GM23338 (cell line): ENCODE results near the gene GRIK2. TPM values are rescaled to one million over a fixed set of nuclear protein-coding genes. Genes with fewer than 3 reads are reported as not detected.

Experiments
- ATAC-seq: fragments of 200-7000 bp; cut with Tn5 transposase; 3 replicates; pipeline ENCODE4 v1.9.1; 2020
- DNase-seq: peaks from one replicate; pipeline ENCODE4 v3.0.0-alpha.2; 2015; ENCODE audit warnings: low spot score
- H2AFZ ChIP-seq: fragments of 200-600 bp; sonication (generic); 2 replicates; pipeline ENCODE4 v1.8.0; 2016; ENCODE audit warnings: antibody characterized with exemption, mild to moderate bottlenecking, moderate library complexity
- H3F3A ChIP-seq: fragments of 200-600 bp; sonication (generic); replicated peaks from 2 replicates; pipeline ENCODE4 v1.8.0; 2017; ENCODE audit warnings: antibody characterized with exemption, mixed run types, low read depth
- H3K27ac ChIP-seq: fragments of 200-600 bp; sonication (generic); 2 replicates; pipeline ENCODE4 v1.6.1; 2016; ENCODE audit warnings: low read depth
- H3K27me3 ChIP-seq: fragments of 200-600 bp; sonication (generic); 2 replicates; pipeline ENCODE4 v1.8.0; 2016; ENCODE audit warnings: mild to moderate bottlenecking, mixed run types, moderate library complexity; ENCODE audit not compliant: insufficient read depth
- H3K36me3 ChIP-seq: fragments of 200-600 bp; sonication (generic); 2 replicates; pipeline ENCODE4 v1.8.0; 2016; ENCODE audit warnings: mild to moderate bottlenecking; ENCODE audit not compliant: insufficient read depth
- H3K4me1 ChIP-seq: fragments of 200-600 bp; sonication (generic); 2 replicates; pipeline ENCODE4 v1.8.0; 2016; ENCODE audit warnings: mild to moderate bottlenecking, moderate library complexity; ENCODE audit not compliant: insufficient read depth
- H3K4me2 ChIP-seq: fragments of 200-600 bp; sonication (generic); 2 replicates; pipeline ENCODE4 v1.7.1; 2017; ENCODE audit warnings: mixed run types
- H3K4me3 ChIP-seq: fragments of 200-600 bp; sonication (generic); 2 replicates; pipeline ENCODE4 v1.6.1; 2016; ENCODE audit warnings: mixed run types
- H3K79me2 ChIP-seq: fragments of 200-600 bp; sonication (generic); replicated peaks from 2 replicates; pipeline ENCODE4 v1.8.0; 2017; ENCODE audit warnings: mild to moderate bottlenecking; ENCODE audit not compliant: insufficient read depth
- H3K9me2 ChIP-seq: fragments of 200-600 bp; sonication (generic); 2 replicates; pipeline ENCODE4 v1.8.0; 2017; ENCODE audit not compliant: insufficient read depth
- H4K20me1 ChIP-seq: fragments of 200-600 bp; sonication (generic); replicated peaks from 2 replicates; pipeline ENCODE4 v1.8.0; 2017; ENCODE audit warnings: mild to moderate bottlenecking; ENCODE audit not compliant: insufficient read depth
- H3K27ac Mint-ChIP-seq: 2 replicates; pipeline ENCODE4 v1.8.0; 2020; ENCODE audit warnings: inconsistent platforms, mild to moderate bottlenecking, moderate library complexity, mixed read lengths
- H3K27me3 Mint-ChIP-seq: 3 replicates; pipeline ENCODE4 v1.8.0; 2022; ENCODE audit warnings: low read depth, mild to moderate bottlenecking, moderate library complexity, mixed read lengths, inconsistent platforms; ENCODE audit not compliant: insufficient read depth, poor library complexity
- H3K36me3 Mint-ChIP-seq: 3 replicates; pipeline ENCODE4 v1.8.0; 2021; ENCODE audit warnings: low read depth, mild to moderate bottlenecking, inconsistent platforms, moderate library complexity, mixed read lengths
- H3K4me1 Mint-ChIP-seq: 3 replicates; pipeline ENCODE4 v1.8.0; 2020; ENCODE audit warnings: mild to moderate bottlenecking, inconsistent platforms, mixed read lengths
- H3K4me3 Mint-ChIP-seq: 3 replicates; pipeline ENCODE4 v1.8.0; 2021; ENCODE audit warnings: moderate library complexity, mild to moderate bottlenecking, inconsistent platforms, mixed read lengths
- H3K9me3 Mint-ChIP-seq: 3 replicates; pipeline ENCODE4 v1.8.0; 2020; ENCODE audit warnings: moderate library complexity, mild to moderate bottlenecking, inconsistent platforms, mixed read lengths
- CREB1 ChIP-seq: fragments of 250-450 bp; sonication (Bioruptor Pico); IDR thresholded peaks from 2 replicates; pipeline ENCODE4 v1.5.0; 2020; ENCODE audit warnings: low read depth, mild to moderate bottlenecking, moderate library complexity
- ETS1 ChIP-seq: IDR thresholded peaks from 2 replicates; pipeline ENCODE4 v1.6.1; 2016; ENCODE audit warnings: antibody characterized with exemption
- EZH2 ChIP-seq: fragments of 200-600 bp; sonication (generic); IDR thresholded peaks from one replicate; pipeline ENCODE4 v1.8.0; 2017; ENCODE audit warnings: antibody characterized with exemption, mild to moderate bottlenecking, low read depth; ENCODE audit not compliant: unreplicated experiment
- EZH2phosphoT487 ChIP-seq: fragments of 200-600 bp; sonication (generic); IDR thresholded peaks from one replicate; pipeline ENCODE4 v1.8.1; 2018; ENCODE audit warnings: antibody characterized with exemption; ENCODE audit not compliant: unreplicated experiment
- JUNB ChIP-seq: IDR thresholded peaks from one replicate; pipeline ENCODE4 v1.6.1; 2016; ENCODE audit warnings: antibody characterized with exemption; ENCODE audit not compliant: unreplicated experiment
- NANOG ChIP-seq: IDR thresholded peaks from 2 replicates; pipeline ENCODE4 v1.6.1; 2016; ENCODE audit warnings: antibody characterized with exemption, borderline replicate concordance
- POLR2AphosphoS5 ChIP-seq: IDR thresholded peaks from 2 replicates; pipeline ENCODE4 v1.6.1; 2016; ENCODE audit warnings: antibody characterized with exemption, low read depth
- REST ChIP-seq: IDR thresholded peaks from one replicate; pipeline ENCODE4 v1.6.1; 2018; ENCODE audit warnings: antibody characterized with exemption; ENCODE audit not compliant: unreplicated experiment
- STAT1 ChIP-seq: IDR thresholded peaks from one replicate; pipeline ENCODE4 v1.6.1; 2016; ENCODE audit warnings: antibody characterized with exemption; ENCODE audit not compliant: unreplicated experiment
- ZNF114 ChIP-seq: fragments of 250-450 bp; sonication (Bioruptor Pico); IDR thresholded peaks from 2 replicates; pipeline ENCODE4 v1.5.0; 2020; ENCODE audit warnings: mild to moderate bottlenecking, moderate library complexity
- ZNF331 ChIP-seq: fragments of 250-450 bp; sonication (Bioruptor Pico); IDR thresholded peaks from 2 replicates; pipeline ENCODE4 v1.5.0; 2020; ENCODE audit warnings: low read depth, mild to moderate bottlenecking, moderate library complexity
- polyA plus RNA-seq: library from polyadenylated mRNA; unstranded; fragments of >200 nt; fragmentation: Nextera tagmentation; extraction: Ambion mirVana; gene quantifications from 2 replicates; pipeline ENCODE4 v1.2.1, GENCODE V29; 2016
- total RNA-seq: library from RNA; depleted of rRNA; stranded (reverse); fragments of >200 nt; shearing (Covaris generic); gene quantifications from 2 replicates; pipeline ENCODE4 v1.2.3, GENCODE V29; 2014
- TF ChIP-seq, protein P1 (sequence below): fragments of 250-450 bp; sonication (Bioruptor Pico); IDR thresholded peaks from 2 replicates; pipeline ENCODE4 v1.5.0; 2020; ENCODE audit warnings: mild to moderate bottlenecking, moderate library complexity
- TF ChIP-seq, protein P2 (sequence below), 2 experiments: fragments of 200-600 bp in 1 of 2; sonication (generic) in 1 of 2; conservative IDR thresholded peaks; 2 replicates each; pipeline versions ENCODE4 v1.5.1 to v1.6.1; 2016 to 2017; ENCODE audit warnings: antibody characterized with exemption in 2 of 2, low read depth in 2 of 2, mild to moderate bottlenecking in 2 of 2, moderate library complexity in 1 of 2

The GRIK2 gene
- total and polyA plus RNA-seq, 2 experiments from 2014 or later = 0.73 to 3.0 TPM

GRCh38 chr6:102022803-102023202 lies 629.3 kb downstream of the GRIK2 start:
- no peaks in the 10 kb centered on the region for H3F3A ChIP-seq
- ATAC-seq = no peak
- no peaks in the 10 kb centered on the region for H3K79me2 ChIP-seq
- no peaks in the 10 kb centered on the region for H3K36me3 ChIP-seq
- no peak overlapping the region for H3K4me2 ChIP-seq
- no peaks in the 10 kb centered on the region for H3K4me1 ChIP-seq
- H3K4me1 Mint-ChIP-seq = peaks cover 4% of the 10 kb centered on the region; the same call in 1 of the 3 replicates
- H3K27ac Mint-ChIP-seq = no peak overlapping the region
- H3K4me3 Mint-ChIP-seq = no peak overlapping the region
- no peaks in the 10 kb centered on the region for H3K9me2 ChIP-seq
- no peaks in the 10 kb centered on the region for H3K27me3 ChIP-seq
- no peak overlapping the region for H3K4me3 ChIP-seq
- H3K27me3 Mint-ChIP-seq = no peaks in the 10 kb centered on the region
- no peaks in the 10 kb centered on the region for H3K9me3 Mint-ChIP-seq
- DNase-seq = no peak
- TF ChIP-seq, protein P1, sequence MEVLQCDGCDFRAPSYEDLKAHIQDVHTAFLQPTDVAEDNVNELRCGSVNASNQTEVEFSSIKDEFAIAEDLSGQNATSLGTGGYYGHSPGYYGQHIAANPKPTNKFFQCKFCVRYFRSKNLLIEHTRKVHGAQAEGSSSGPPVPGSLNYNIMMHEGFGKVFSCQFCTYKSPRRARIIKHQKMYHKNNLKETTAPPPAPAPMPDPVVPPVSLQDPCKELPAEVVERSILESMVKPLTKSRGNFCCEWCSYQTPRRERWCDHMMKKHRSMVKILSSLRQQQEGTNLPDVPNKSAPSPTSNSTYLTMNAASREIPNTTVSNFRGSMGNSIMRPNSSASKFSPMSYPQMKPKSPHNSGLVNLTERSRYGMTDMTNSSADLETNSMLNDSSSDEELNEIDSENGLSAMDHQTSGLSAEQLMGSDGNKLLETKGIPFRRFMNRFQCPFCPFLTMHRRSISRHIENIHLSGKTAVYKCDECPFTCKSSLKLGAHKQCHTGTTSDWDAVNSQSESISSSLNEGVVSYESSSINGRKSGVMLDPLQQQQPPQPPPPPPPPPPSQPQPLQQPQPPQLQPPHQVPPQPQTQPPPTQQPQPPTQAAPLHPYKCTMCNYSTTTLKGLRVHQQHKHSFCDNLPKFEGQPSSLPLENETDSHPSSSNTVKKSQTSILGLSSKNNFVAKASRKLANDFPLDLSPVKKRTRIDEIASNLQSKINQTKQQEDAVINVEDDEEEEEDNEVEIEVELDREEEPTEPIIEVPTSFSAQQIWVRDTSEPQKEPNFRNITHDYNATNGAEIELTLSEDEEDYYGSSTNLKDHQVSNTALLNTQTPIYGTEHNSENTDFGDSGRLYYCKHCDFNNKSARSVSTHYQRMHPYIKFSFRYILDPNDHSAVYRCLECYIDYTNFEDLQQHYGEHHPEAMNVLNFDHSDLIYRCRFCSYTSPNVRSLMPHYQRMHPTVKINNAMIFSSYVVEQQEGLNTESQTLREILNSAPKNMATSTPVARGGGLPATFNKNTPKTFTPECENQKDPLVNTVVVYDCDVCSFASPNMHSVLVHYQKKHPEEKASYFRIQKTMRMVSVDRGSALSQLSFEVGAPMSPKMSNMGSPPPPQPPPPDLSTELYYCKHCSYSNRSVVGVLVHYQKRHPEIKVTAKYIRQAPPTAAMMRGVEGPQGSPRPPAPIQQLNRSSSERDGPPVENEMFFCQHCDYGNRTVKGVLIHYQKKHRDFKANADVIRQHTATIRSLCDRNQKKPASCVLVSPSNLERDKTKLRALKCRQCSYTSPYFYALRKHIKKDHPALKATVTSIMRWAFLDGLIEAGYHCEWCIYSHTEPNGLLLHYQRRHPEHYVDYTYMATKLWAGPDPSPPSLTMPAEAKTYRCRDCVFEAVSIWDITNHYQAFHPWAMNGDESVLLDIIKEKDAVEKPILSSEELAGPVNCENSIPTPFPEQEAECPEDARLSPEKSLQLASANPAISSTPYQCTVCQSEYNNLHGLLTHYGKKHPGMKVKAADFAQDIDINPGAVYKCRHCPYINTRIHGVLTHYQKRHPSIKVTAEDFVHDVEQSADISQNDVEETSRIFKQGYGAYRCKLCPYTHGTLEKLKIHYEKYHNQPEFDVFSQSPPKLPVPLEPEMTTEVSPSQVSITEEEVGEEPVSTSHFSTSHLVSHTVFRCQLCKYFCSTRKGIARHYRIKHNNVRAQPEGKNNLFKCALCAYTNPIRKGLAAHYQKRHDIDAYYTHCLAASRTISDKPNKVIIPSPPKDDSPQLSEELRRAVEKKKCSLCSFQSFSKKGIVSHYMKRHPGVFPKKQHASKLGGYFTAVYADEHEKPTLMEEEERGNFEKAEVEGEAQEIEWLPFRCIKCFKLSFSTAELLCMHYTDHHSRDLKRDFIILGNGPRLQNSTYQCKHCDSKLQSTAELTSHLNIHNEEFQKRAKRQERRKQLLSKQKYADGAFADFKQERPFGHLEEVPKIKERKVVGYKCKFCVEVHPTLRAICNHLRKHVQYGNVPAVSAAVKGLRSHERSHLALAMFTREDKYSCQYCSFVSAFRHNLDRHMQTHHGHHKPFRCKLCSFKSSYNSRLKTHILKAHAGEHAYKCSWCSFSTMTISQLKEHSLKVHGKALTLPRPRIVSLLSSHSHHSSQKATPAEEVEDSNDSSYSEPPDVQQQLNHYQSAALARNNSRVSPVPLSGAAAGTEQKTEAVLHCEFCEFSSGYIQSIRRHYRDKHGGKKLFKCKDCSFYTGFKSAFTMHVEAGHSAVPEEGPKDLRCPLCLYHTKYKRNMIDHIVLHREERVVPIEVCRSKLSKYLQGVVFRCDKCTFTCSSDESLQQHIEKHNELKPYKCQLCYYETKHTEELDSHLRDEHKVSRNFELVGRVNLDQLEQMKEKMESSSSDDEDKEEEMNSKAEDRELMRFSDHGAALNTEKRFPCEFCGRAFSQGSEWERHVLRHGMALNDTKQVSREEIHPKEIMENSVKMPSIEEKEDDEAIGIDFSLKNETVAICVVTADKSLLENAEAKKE (CRISPR knock-in tag) = no peak
- TF ChIP-seq ZNF114 (CRISPR knock-in tag) = no peak
- no peak for TF ChIP-seq NANOG
- TF ChIP-seq, protein P2, sequence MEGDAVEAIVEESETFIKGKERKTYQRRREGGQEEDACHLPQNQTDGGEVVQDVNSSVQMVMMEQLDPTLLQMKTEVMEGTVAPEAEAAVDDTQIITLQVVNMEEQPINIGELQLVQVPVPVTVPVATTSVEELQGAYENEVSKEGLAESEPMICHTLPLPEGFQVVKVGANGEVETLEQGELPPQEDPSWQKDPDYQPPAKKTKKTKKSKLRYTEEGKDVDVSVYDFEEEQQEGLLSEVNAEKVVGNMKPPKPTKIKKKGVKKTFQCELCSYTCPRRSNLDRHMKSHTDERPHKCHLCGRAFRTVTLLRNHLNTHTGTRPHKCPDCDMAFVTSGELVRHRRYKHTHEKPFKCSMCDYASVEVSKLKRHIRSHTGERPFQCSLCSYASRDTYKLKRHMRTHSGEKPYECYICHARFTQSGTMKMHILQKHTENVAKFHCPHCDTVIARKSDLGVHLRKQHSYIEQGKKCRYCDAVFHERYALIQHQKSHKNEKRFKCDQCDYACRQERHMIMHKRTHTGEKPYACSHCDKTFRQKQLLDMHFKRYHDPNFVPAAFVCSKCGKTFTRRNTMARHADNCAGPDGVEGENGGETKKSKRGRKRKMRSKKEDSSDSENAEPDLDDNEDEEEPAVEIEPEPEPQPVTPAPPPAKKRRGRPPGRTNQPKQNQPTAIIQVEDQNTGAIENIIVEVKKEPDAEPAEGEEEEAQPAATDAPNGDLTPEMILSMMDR (conservative IDR thresholded peaks at IDR 0.05; ENCODE audit: low read depth in 2 of 2) = no peak
- no peak for TF ChIP-seq JUNB
- no peak for TF ChIP-seq ZNF331
- no peak for TF ChIP-seq POLR2AphosphoS5
- no peak for TF ChIP-seq CREB1 (CRISPR knock-in tag)
- TF ChIP-seq ETS1 = no peak
- no peak for TF ChIP-seq STAT1
- no peak for TF ChIP-seq EZH2
- TF ChIP-seq REST = no peak
- TF ChIP-seq EZH2phosphoT487 = no peak
- H3K27ac ChIP-seq = no peak overlapping the region
- no peaks in the 10 kb centered on the region for H4K20me1 ChIP-seq
- no peak overlapping the region for H2AFZ ChIP-seq
- no peaks in the 10 kb centered on the region for H3K36me3 Mint-ChIP-seq
